ENCODE results near the gene NOP14. TPM values are rescaled to one million over a fixed set of nuclear protein-coding genes. Genes with fewer than 3 reads are reported as not detected.

Gene NOP14
- total and polyA plus RNA-seq, 2 of the 8 experiments (the other 6 are each of a cell fraction or from before 2014, with no cell fraction given), result 8.6 to 45.3 TPM

- TF ChIP-seq SIX5 (IDR thresholded peaks at IDR 0.05; ENCODE audit: low read depth, low read length) (no peak), HDAC2 (IDR thresholded peaks at IDR 0.05; ENCODE audit: borderline replicate concordance in 1 of 2, low read depth in 2 of 2, low read length in 2 of 2) (0 out of 4 replicates have a peak, but pooled peaks of 1 of the 2 experiments have one; percentile 18), CTCF (IDR thresholded peaks at IDR 0.05; ENCODE audit: control extremely low read depth in 1 of 3, insufficient read depth in 1 of 3, low read depth in 1 of 3, low read length in 3 of 3) (no peak), MAX (IDR thresholded peaks at IDR 0.05) (peak; percentile 77), RNF2 (IDR thresholded peaks at IDR 0.05; ENCODE audit: borderline replicate concordance, low read depth, low read length, missing control alignments, poor library complexity, severe bottlenecking) (no peak), POLR2A (IDR thresholded peaks at IDR 0.05; ENCODE audit: control extremely low read depth in 1 of 2, low read depth in 2 of 2, low read length in 2 of 2) (peak in 1 of 2 experiments; percentile 91; a peak in 2 of 3 replicates), KDM4A (IDR thresholded peaks at IDR 0.05; ENCODE audit: low read depth, low read length, severe bottlenecking) (peak; percentile 84), ATF3 (IDR thresholded peaks at IDR 0.05; ENCODE audit: insufficient read depth, low read depth, low read length) (no peak), TAF1 (IDR thresholded peaks at IDR 0.05; ENCODE audit: low read depth, low read length) (peak; percentile 73), ZNF274 (IDR thresholded peaks at IDR 0.05; ENCODE audit: borderline replicate concordance, extremely low read depth, low read length) (no peak), SRF (IDR thresholded peaks at IDR 0.05; ENCODE audit: low read depth, low read length) (no peak), MAFK (IDR thresholded peaks at IDR 0.05; ENCODE audit: low read depth, low read length) (no peak), E2F6 (IDR thresholded peaks at IDR 0.05) (peak; percentile 44; the same call in 1 of the 2 replicates), POU5F1 (IDR thresholded peaks at IDR 0.05; ENCODE audit: low read depth, low read length) (no peak), GABPA (IDR thresholded peaks at IDR 0.05; ENCODE audit: borderline replicate concordance, insufficient read depth, low read length) (peak; percentile 89; the same call in 1 of the 2 replicates), JUN (IDR thresholded peaks at IDR 0.05; ENCODE audit: low read depth, low read length) (no peak), BACH1 (IDR thresholded peaks at IDR 0.05; ENCODE audit: low read length) (peak; percentile 68; the same call in 1 of the 2 replicates), FOSL1 (IDR thresholded peaks at IDR 0.05; ENCODE audit: insufficient read depth, low read depth, low read length) (no peak)
Observed at GRCh38 chr4:2934813-2935761, 28.1 kb downstream of the NOP14 start (continued).
